HepG2 (cell line): ENCODE results near the gene MRE11. TPM values are rescaled to one million over a fixed set of nuclear protein-coding genes. Genes with fewer than 3 reads are reported as not detected.

Experiments used
- ATAC-seq: fragments of 200-7000 bp; cut with Tn5 transposase; 3 replicates; pipeline ENCODE4 v1.9.1; 2020; ENCODE audit warnings: mild to moderate bottlenecking, moderate library complexity
- BruUV-seq: library from RNA; stranded (reverse); fragments of 400-500 nt; replicated peaks from 2 replicates; lab custom pipeline; 2021; lab: Mats Ljungman, UMichigan
- CTCF ChIA-PET: fragments of 300-600 bp; formaldehyde crosslinking; extraction: SDS; loops from one replicate; lab custom pipeline; 2021; ENCODE audit warnings: low total read pairs, inconsistent platforms, low intra/inter-chr PET ratio; lab: Yijun Ruan, JAX
- POLR2A ChIA-PET: fragments of 350-600 bp; sonication (Branson Sonifier 250); formaldehyde crosslinking; loops from one replicate; lab custom pipeline; 2020; ENCODE audit warnings: antibody characterized with exemption, inconsistent platforms; lab: Yijun Ruan, JAX
- DNase-seq: peaks from one replicate; pipeline ENCODE4 v3.0.0-alpha.2; 2015; ENCODE audit warnings: low spot score
- FAIRE-seq: peaks from 3 replicates; lab custom pipeline; 2011; peaks lifted over from hg19 to GRCh38; lab: Jason Lieb, UNC
- H2AFZ ChIP-seq: one replicate; pipeline ENCODE4 v1.6.1; 2011; ENCODE audit warnings: low read length, inconsistent platforms
- H3K27ac ChIP-seq: fragments of 300-600 bp; 3 replicates; pipeline ENCODE4 v1.8.0; 2011; ENCODE audit warnings: mixed run types, mild to moderate bottlenecking, mixed read lengths, low read length, inconsistent platforms; ENCODE audit not compliant: insufficient read depth; ENCODE audit errors: extremely low read length
- H3K27me3 ChIP-seq, 2 experiments: fragments of 200-600 bp in 1 of 2; 2 replicates in 1 of 2; 3 replicates in 1 of 2; pipeline versions ENCODE4 v1.6.0 to v1.8.0; 2011; ENCODE audit warnings: low read length in 2 of 2, mild to moderate bottlenecking in 2 of 2, moderate library complexity in 2 of 2, inconsistent platforms in 1 of 2; ENCODE audit not compliant: insufficient read depth in 2 of 2, control insufficient read depth in 1 of 2
- H3K36me3 ChIP-seq, 2 experiments: fragments of 200-600 bp in 1 of 2; replicated peaks in 1 of 2; 2 replicates in 1 of 2; 3 replicates in 1 of 2; pipeline versions ENCODE4 v1.5.1 to v1.8.0; 2011; ENCODE audit warnings: low read length in 2 of 2, inconsistent platforms in 1 of 2; ENCODE audit not compliant: insufficient read depth in 2 of 2, control insufficient read depth in 1 of 2
- H3K4me1 ChIP-seq: 2 replicates; pipeline ENCODE4 v1.5.1; 2012; ENCODE audit warnings: low read length, inconsistent platforms; ENCODE audit not compliant: insufficient read depth
- H3K4me2 ChIP-seq: 2 replicates; pipeline ENCODE4 v1.6.0; 2011; ENCODE audit warnings: low read depth, low read length, inconsistent platforms
- H3K4me3 ChIP-seq, 3 experiments: fragments of 200-600 bp in 1 of 3; sonication (generic), shearing (Covaris generic) in 1 of 3; replicated peaks in 1 of 3; 2 replicates each; pipeline ENCODE4 v1.5.1; 2011 to 2016; ENCODE audit warnings: low read length in 3 of 3, inconsistent platforms in 2 of 3, low read depth in 2 of 3, mild to moderate bottlenecking in 2 of 3, control low read depth in 1 of 3, mixed read lengths in 1 of 3; ENCODE audit not compliant: insufficient read depth in 1 of 3
- H3K79me2 ChIP-seq: one replicate; pipeline ENCODE4 v1.6.1; 2011; ENCODE audit warnings: low read length, inconsistent platforms; ENCODE audit not compliant: insufficient read depth
- H3K9ac ChIP-seq: 2 replicates; pipeline ENCODE4 v1.6.0; 2011; ENCODE audit warnings: mild to moderate bottlenecking, low read depth, low read length, inconsistent platforms; ENCODE audit not compliant: insufficient read depth
- H3K9me3 ChIP-seq: 2 replicates; pipeline ENCODE4 v1.5.1; 2012; ENCODE audit warnings: mild to moderate bottlenecking, low read length
- H4K20me1 ChIP-seq: 2 replicates; pipeline ENCODE4 v1.6.0; 2011; ENCODE audit warnings: inconsistent platforms, mild to moderate bottlenecking, low read length, moderate library complexity; ENCODE audit not compliant: insufficient read depth
- BRF2 ChIP-seq: sonication (generic); formaldehyde crosslinking; IDR thresholded peaks from 2 replicates; pipeline ENCODE4 v1.8.1; 2022; ENCODE audit warnings: mild to moderate bottlenecking, missing genetic modification reagents
- MAFG ChIP-seq: sonication (generic); formaldehyde crosslinking; IDR thresholded peaks from 2 replicates; pipeline ENCODE4 v1.5.1; 2020; ENCODE audit warnings: mild to moderate bottlenecking, missing genetic modification reagents
- NCOA5 ChIP-seq: sonication (generic); formaldehyde crosslinking; IDR thresholded peaks from 2 replicates; pipeline ENCODE4 v1.4.0; 2020; ENCODE audit warnings: missing genetic modification reagents
- NFE2L2 ChIP-seq: fragments of 150-350 bp; IDR thresholded peaks from 2 replicates; pipeline ENCODE4 v1.6.1; 2014; ENCODE audit warnings: low read length
- NFYC ChIP-seq: IDR thresholded peaks from 2 replicates; pipeline ENCODE4 v1.6.1; 2016; ENCODE audit warnings: missing genetic modification reagents, missing compliant biosample characterization
- PPARG ChIP-seq: conservative IDR thresholded peaks from 2 replicates; pipeline ENCODE4 v1.6.1; 2016; ENCODE audit warnings: missing biosample characterization, missing genetic modification reagents
- YEATS4 ChIP-seq: sonication (generic); formaldehyde crosslinking; IDR thresholded peaks from 2 replicates; pipeline ENCODE4 v1.4.0; 2020; ENCODE audit warnings: missing genetic modification reagents, borderline replicate concordance
- ZBTB26 ChIP-seq: IDR thresholded peaks from 2 replicates; pipeline ENCODE4 v1.6.1; 2016; ENCODE audit warnings: missing compliant biosample characterization, missing genetic modification reagents, borderline replicate concordance
- ZBTB40 ChIP-seq, 2 experiments: fragments of 450-650 bp in 1 of 2; sonication (generic) in 1 of 2; formaldehyde crosslinking in 1 of 2; IDR thresholded peaks; 2 replicates each; pipeline versions ENCODE4 v1.6.1 to v1.8.0; 2016 to 2022; ENCODE audit warnings: antibody characterized with exemption in 1 of 2, mild to moderate bottlenecking in 1 of 2, missing genetic modification reagents in 1 of 2
- ZNF34 ChIP-seq: sonication (generic); formaldehyde crosslinking; IDR thresholded peaks from 2 replicates; pipeline ENCODE4 v1.4.0; 2020; ENCODE audit warnings: mild to moderate bottlenecking, missing genetic modification reagents, borderline replicate concordance
- ZNF496 ChIP-seq: sonication (generic); formaldehyde crosslinking; IDR thresholded peaks from 2 replicates; pipeline ENCODE4 v1.8.1; 2023; ENCODE audit warnings: mild to moderate bottlenecking, moderate library complexity, missing genetic modification reagents; ENCODE audit not compliant: insufficient replicate concordance
- ZNF776 ChIP-seq: sonication (generic); formaldehyde crosslinking; IDR thresholded peaks from 2 replicates; pipeline ENCODE4 v1.4.0; 2020; ENCODE audit warnings: mild to moderate bottlenecking, missing genetic modification reagents
- WGBS: methylation state at CpG from one replicate; pipeline ENCODE4 v1.1.6; 2017; ENCODE audit warnings: low lambda C conversion rate; 5-methylcytosine and 5-hydroxymethylcytosine counted together
- in situ Hi-C: cut with HindIII; loops from 2 replicates; pipeline ENCODE4 v1.10.0; 2017; ENCODE audit warnings: low pct_unique_long_range_greater_than_20kb; ENCODE audit not compliant: extremely low pct_ligation_motif_present
- intact Hi-C: fragments of 100-400 bp; cut with micrococcal nuclease; formaldehyde crosslinking; loops from one replicate; pipeline ENCODE4 v1.10.0; 2022; ENCODE audit not compliant: unreplicated experiment
- polyA plus RNA-seq, 8 experiments: library from polyadenylated mRNA; depleted of rRNA in 3 of 8; stranded (reverse) in 7 of 8; unstranded in 1 of 8; fragments of >200 nt; fragmentation: Illumina TruSeq in 4 of 8; extraction: Trizol in 4 of 8; gene quantifications; 2 replicates each; pipeline versions ENCODE4 v1.2.1 to v1.2.3, GENCODE V29; 2011 to 2016; ENCODE audit warnings: low read depth in 4 of 8, missing spikeins in 1 of 8, mixed read lengths in 1 of 8; ENCODE audit not compliant: insufficient read depth in 1 of 8
- total RNA-seq, 5 experiments: library from RNA; depleted of rRNA; stranded (reverse); fragments of >200 nt; fragmentation: Illumina TruSeq; extraction: Trizol; gene quantifications; 2 replicates each; pipeline ENCODE4 v1.2.3, GENCODE V29; 2016; ENCODE audit warnings: low read depth in 1 of 5

Gene MRE11
- total and polyA plus RNA-seq, 2 of the 13 experiments (the other 11 are each of a cell fraction or from before 2014, with no cell fraction given): 7.2 to 37.3 TPM

- no peak for TF ChIP-seq ZBTB40 (IDR thresholded peaks at IDR 0.05)
- TF ChIP-seq ZBTB40 (CRISPR knock-in tag; IDR thresholded peaks at IDR 0.05): no peak
These were observed 69.6 kb downstream of the MRE11 start (continued) for GRCh38 chr11:94424011-94424410.

GRCh38 chr11:94423507-94423906 is 70.1 kb downstream of the MRE11 start:
- CTCF ChIA-PET: no interaction called here
- BruUV-seq: no TSS peak
- TF ChIP-seq NFE2L2 (no peak), ZBTB26 (CRISPR knock-in tag) (no peak), PPARG (CRISPR knock-in tag) (no peak), NFYC (CRISPR knock-in tag) (no peak), ZNF34 (no peak), YEATS4 (CRISPR knock-in tag) (no peak), NCOA5 (no peak), ZNF776 (CRISPR knock-in tag) (no peak), MAFG (CRISPR knock-in tag) (no peak), BRF2 (CRISPR knock-in tag) (no peak), ZNF496 (CRISPR knock-in tag) (no peak)

More at GRCh38 chr11:94423507-94423906, 70.1 kb downstream of the MRE11 start:
- H3K4me3 ChIP-seq: no peak overlapping the region
- intact Hi-C loops (no loop called here), in situ Hi-C loops (loop anchor here (25.0 kb wide), 1 partner anchor 236 kb away; no protein-coding TSS in a partner anchor)
- WGBS: 100% methylated on average over 1 of the region's 3 CpGs
- peaks cover 5 to 18% of the 10 kb centered on the region in 2 experiments; a peak in 4 of 5 replicates for H3K36me3 ChIP-seq
- DNase-seq (no peak), ATAC-seq (no peak), FAIRE-seq (no peak)
- H3K4me1 ChIP-seq: no peaks in the 10 kb centered on the region
- no peaks in the 10 kb centered on the region for H3K9me3 ChIP-seq
- no peak overlapping the region for H3K9ac ChIP-seq
- no peak overlapping the region for H2AFZ ChIP-seq
- H4K20me1 ChIP-seq: no peaks in the 10 kb centered on the region
- H3K79me2 ChIP-seq: no peaks in the 10 kb centered on the region
- no peak overlapping the region for H3K27ac ChIP-seq
- H3K4me2 ChIP-seq: no peak overlapping the region
- no peaks in the 10 kb centered on the region for H3K27me3 ChIP-seq
- POLR2A ChIA-PET: no interaction called here
